DMS114 treated with DMSO at 0.1 percent for 48 hours (cell line): ENCODE data around the gene DNTTIP2.
"Not testable (repeated sequence)": the region's sequence is repeated elsewhere in the genome, so short reads cannot be mapped to it uniquely, and the experiment has no call there.

Experiments used
- DNase-seq: peaks from one replicate; lab custom pipeline; 2025; ENCODE audit not compliant: unreplicated experiment; lab: John Stamatoyannopoulos, UW

Gene DNTTIP2

DNA sequence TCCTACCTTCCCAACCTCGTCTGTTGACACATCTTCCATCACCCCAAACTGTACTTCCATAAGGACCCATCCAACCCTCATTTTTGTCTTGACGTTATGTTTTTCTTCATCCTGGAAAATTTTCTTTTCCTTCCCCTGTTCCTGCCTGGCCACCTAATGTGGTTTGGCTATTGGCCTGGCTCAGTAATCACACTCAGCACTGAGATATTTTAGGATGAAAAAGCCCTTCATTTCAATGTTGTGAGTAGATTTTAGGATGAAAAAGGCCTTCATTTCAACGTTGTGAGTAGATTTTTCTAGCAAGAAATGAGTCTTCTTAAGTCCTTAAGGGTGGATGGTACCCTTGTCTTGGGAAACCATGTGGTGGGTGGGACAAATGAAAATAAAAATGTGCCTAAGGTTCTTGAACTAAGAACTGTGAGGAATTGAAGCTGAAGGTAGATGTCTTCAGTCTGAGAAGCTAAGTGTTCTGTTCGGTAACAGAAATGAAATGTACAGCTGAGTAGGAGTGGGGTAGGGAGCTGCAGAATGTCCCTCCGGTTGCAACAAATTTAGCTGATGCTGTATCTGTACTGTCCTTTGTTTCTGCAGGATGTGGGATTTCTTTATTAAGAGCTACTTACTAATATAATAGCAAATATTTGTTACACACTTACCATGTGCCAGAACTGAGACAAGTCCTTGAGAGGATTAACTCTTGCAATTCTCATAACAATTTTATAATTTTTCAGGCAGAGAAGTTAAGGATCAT, 36.1 kb downstream of the DNTTIP2 start:
- no peak for DNase-seq

DNA sequence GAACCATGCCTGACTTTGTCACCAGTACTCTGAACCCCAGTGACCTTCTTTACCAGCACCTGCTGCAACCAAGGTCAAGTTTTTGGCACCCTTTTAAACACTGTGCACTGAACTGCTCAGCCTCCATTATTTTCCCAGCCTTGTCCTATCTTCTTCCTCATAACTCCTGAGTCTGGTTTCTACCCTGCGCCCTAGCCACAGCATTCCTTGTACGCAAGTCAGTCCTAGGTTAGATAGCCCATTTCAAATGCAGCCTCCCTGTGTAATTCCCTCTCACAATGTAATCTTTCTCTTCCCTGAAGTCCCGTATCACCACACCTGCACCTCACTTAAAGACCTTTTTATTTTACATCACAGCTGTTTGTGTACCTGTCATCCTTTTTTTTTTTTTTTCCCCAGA, 37.2 kb downstream of the DNTTIP2 start:
- no peak for DNase-seq

DNA sequence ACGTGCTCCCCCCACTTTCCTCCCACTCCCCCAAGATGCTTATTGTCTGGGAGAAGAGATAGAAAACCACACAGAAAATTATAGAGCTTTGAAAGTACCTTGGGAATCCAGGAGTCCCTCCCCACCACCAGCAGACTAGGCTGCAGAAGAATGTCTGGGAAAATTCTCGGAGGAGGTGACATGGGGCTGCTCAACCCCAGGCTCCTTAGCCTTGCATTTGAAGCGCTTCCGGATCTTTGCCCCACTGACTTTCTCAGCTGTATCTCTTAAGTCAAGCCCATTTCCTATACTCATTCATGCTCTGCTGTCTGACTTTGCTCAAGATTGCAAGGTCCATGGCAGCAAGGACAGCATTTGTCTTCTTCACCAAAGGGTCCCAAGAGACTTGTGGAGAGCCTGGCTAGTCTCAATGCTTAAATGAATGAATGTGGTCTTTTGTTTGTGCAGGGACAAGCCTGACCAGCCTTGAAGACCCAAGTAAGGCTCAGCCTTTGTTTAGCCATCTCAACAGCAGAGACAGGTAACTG, 38.0 kb downstream of the DNTTIP2 start:
- no peak for DNase-seq

DNA sequence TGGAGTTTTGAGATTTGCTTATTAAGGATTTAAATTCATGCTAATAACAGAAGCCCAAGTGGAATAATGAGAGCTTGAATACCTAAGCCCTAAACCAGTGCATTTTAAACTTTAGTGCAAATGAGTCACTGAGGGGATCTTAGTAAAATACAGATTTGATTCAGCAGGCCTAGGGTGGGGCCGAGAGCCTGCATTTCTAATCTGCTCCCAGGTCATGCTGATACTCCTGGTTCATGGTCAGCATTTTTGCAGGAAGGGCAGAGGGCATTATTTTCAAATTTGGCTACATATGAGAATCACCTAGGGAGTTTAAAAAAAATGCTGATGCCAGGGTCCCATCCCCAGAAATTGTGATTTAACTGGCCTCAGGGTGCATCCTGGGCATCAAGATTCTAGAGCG, 39.3 kb downstream of the DNTTIP2 start:
- no peak for DNase-seq

DNA sequence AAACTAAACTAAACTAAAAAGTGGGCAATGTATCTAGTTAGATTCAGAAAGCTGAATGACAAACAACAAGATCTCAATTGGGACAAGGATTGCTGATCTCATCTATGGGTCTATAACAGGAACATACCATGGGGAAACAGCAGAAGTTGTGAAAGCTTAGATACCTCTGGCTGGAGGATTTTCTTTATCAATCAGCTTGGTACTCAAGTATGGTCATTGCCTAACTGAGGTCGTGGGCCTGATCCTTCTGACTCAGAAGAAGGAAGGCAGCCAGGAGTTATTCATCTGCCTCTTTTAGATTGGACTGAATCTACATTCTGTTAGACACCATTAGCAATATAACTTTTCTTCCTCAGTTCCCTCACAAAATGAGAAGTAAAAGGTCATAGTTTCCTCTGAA, 39.7 kb downstream of the DNTTIP2 start:
- DNase-seq = no peak

DNA sequence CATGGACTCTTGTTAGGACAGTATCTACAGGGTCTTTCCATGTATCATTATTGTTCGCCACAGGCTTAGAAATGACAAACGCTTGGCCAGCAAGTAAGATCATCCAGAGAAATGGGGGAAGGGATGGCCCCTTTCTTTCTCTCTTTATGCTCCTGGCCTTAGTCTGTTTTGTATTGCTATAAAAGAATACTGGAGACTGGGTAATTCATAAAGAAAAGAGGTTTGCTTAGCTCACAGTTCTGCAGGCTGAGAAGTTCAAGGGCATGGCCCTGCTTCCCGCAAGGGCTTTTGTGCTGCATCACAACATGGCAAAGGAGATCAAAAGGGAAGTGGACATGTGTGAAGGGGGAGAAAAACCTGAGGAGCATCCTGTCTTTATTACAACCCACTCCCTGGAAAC, 41.0 kb downstream of the DNTTIP2 start:
- DNase-seq = no peak

DNA sequence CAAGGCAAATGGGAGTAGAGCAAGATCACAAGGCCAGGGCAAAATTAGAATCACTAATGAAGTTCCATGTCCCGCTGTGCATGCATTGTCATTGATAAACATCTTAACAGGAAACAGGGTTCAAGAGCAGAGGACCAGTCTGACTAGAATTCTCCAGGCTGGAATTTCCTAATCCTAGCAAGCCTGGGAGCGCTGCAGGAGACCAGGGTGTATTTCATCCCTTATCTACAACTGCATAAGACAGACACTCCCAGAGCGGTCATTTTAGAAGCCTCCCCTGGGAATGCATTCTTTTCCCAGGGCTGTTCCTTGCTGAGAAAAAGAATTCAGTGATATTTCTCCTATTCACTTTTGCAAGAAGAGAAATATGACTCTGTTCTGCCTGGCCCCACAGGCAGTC, 45.7 kb downstream of the DNTTIP2 start:
- DNase-seq = not testable (repeated sequence)

DNA sequence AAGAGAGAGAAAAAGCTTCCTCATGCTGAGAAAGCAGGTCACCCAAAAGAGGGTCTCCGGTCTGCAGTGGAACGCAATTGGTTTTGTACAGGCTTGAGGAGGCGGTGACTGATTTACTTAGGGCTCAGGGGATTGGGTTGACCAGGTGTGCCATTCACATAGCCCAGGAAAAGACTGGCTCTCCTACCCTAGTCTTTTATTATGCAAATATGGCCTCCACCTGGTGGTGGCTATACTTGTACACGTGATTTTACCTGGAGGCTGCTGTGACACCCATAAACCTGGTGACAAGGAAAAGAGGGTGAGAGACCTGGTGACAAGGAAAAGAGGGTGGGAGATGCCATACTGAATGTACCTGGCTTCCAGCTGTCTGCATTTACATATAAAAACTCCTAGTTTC, 49.9 kb downstream of the DNTTIP2 start:
- no peak for DNase-seq

DNA sequence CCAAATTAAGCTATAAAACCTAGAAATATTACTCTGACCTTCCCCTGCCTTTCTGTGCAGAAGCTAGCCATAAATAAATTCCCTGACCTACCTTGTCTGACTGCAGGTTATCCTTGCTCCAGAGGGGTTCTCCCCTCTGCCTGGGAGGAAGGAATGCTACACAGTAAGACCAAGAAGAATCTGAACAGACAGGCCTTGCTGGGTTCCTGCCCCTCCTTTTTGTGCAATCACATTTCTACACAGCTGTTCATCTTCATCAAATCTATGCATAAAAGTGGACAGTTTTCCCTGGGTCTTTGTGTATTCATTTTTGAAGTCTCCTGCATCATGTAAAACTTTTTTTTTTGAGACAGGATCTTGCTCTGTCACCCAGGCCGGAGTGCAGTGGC, 50.6 kb downstream of the DNTTIP2 start:
- DNase-seq = no peak

DNA sequence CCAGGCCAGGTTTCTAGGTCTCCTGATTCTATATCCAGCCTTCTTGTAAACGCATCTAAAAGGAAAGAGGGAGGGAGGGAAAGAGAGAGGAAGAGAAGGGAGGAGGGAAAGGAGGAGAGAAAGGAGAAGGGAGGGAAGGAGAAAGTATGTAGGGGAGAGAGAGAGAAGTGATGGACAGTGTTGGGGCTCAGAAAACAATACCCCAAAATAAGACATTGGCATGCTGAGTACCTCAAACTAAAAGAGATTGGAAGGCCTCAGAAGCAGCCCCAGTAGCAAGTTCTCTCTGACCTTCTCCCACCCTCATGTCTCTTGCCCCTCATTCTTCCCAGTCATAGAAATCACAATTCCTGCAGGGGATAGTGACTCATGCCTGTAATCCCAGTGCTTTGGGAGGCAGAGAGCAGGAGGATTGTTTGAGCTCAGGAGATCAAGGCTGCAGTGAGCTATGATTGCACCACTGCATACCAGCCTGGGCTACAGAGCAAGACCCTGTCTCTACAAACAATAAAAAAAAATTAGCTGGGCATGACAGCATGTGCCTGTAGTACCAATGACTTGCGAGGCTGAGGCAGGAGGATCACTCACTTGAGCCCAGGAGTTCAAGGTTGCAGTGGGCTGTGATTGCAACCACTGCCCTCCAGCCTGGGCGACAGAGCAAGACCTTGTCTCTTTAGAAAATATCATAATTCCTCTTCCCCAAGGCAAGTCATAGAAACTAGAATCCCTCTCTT, 51.2 kb downstream of the DNTTIP2 start:
- DNase-seq = no peak

DNA sequence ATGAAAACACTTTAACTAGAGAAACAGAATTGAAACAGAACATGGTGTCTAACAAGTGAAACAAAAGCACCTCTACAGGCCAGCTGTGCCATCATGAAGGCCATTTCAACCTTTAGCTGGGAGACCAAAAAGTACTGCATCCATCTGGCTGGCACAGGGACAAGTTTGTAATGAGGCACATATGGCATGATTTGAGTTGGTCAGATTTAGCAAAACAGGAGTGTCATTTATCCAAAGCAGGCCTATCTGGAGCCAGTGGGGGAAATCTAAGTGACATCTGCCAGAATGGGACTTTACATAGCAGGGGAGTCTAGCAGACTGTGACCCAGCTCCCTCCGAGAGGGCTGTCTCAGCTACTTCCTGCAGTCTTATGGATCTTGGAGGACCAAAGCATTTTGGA, 51.9 kb downstream of the DNTTIP2 start:
- DNase-seq = no peak

DNA sequence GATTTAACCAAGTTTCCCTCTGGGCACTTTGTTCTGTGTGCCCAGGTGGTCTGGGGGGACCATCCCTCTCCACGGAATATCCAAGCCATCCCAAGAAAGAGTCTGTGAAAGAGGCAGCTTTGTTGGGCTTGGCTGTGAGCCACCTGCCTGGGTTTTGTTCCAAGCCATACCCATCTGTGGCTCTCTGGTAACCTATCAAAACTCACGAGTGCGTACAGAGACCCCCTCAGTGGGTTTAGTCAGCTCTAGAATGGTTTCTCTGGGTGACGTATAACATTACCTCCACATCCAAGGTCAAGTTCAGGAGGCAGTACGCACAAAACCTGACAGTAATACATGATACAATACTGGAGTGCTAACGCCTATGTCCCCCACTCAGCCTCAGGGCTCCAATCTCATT, 54.2 kb downstream of the DNTTIP2 start:
- DNase-seq = no peak

DNA sequence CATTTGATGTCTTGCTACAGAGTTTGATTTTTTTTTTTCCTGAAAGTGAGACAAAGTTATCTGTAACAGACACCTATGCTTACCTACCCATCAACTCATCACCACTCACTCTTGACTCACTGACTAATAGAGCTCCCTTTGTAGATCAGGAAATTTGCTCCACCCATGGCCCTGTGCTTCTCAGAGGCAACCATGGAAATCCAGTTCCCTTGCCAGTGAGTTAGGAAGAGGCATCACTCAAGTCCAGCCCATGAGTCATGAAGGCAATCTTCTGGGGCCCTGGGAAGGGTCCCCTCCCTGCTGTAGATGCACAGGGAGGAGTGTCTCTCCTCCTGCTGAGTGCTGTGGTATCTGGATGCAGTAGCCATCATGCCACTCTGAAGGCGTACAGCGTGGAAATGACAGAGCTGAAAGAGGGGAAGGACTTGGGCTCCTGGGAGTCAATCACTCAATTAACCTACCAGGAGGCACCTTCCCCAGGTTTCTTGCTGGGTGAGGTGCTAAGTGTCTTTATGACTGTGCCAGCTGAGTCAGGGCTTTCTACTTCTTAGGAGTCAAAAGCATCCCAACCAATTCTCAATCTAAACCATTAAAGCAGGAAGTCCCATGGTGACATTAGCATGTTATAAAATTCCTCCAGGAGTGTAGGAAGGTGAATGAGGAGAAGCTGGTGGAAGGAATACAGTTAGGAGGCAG, 56.1 kb downstream of the DNTTIP2 start:
- no peak for DNase-seq

DNA sequence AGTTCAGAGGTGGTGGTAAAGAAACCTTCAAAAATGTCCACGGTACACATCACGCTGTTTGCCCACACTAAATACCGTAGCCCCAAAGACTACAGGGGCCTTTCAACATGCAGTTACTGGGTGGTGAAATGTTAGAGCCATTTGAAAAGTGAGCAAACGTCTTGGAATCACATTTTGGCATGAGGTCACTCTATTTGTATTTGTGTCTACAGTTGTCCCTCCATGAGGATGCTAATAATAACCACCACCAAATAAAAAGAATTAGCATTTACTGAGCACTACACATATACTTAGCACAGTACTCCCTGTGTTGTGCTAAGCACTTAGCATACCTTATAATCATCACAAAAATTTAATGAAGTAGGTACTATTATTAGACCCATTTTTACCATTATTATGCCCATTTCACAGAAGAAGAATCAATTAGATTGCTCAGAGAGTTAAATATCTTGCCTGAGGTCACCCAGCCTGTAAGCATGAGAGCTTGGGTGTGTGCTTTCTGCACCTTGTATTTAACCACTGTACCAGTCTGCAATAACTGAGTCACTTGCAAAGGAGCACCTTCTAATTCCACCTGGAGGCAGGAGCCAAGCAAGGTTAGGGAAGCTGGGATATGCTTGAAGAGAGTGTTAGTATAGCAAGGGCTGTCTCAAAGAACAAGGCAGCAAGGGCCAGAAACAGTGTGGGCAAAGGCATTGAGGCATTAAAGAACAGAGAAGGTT, 57.4 kb downstream of the DNTTIP2 start:
- DNase-seq = no peak

DNA sequence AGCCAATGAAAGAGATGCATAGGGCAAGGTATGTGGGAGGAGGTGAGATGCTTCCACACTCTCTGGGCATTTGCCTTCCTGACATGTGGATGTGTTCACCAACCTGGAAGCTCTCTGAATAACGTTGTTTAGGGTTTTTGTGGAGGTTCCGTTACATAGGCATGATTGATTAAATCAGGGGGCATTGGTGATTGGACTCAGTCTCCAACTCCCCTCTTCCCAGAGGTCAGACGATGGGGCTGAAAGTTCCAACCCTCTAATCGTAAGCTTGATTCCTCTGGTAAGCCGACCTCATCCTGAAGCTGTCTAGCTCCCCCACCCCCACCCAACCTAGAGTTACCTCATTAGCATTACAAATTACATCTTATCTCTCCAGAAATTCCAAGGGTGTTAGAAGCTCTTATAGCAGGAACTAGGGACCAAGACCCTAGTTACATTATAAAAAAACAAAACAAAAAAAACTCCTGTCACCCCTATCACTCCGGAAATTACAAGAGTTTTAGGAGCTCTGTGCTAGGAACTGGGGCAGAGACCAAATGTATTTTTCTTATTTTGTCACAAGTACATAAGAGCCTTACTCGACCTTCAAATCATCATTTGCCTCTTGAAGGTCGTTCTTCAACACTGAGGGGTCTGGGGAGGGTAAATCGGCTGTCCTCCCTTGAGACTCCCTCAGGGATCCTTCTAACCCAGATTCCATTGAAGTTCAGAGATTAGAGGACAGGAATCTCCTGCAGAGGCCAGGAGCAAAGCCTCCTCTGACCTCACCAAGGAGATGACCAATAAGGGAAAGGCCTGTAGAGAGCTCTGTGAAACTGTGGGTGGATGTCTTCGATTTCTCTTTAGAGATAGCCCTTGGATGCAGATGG, 58.2 kb downstream of the DNTTIP2 start:
- DNase-seq = no peak

DNA sequence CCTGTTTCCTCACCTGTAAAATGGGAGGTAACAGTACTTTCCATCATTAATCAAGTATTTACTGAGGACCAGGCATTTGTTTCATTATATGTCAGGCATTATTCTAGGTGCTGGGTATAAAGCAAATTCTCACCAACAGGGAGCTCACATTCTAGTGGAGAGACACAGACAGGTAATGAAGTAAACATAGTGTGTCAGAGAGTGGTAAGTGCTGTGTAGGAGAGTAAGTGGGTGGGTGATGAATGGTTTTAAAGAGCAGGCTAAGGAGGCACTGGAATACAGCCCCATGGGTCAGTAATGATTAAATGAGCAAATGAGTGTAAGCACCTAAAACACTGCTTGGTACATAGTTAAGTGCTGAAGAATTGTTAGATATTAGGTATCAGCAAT, 60.4 kb downstream of the DNTTIP2 start:
- no peak for DNase-seq

DNA sequence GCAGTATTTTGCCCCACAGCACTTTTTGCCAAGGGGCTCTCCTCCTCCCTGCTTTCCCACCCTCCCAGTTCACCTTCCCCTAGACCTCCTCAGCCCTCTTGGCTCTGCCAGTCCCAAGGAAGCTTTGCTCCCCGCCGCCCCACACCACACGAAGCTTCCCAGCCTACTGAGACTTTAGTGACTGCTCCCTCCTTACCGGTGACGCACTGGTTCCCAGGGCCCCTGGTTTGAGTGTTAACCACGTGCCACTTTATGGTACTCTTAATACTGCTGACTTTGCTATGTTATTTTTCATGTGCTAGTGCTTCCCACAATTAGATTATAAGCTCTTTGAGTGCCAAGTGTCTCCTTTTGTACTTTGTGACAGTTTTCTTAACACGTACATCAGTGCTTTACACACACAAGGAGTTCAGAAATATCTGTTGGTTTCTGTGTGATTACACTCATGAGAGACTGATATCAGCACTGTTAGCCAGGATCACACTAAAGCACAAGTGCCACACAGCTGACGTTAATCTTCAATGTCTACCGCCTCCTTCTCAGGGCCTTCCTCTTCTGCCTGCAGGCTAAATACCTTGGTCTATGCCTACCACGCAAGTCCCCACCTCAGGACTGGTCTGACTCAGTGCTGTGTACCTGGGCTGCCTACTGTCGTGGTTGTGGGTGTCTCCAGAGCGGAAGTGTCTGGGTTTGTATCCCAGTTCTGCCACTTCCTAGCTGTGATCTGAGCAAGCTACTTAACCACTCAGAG, 61.0 kb downstream of the DNTTIP2 start:
- DNase-seq = no peak

DNA sequence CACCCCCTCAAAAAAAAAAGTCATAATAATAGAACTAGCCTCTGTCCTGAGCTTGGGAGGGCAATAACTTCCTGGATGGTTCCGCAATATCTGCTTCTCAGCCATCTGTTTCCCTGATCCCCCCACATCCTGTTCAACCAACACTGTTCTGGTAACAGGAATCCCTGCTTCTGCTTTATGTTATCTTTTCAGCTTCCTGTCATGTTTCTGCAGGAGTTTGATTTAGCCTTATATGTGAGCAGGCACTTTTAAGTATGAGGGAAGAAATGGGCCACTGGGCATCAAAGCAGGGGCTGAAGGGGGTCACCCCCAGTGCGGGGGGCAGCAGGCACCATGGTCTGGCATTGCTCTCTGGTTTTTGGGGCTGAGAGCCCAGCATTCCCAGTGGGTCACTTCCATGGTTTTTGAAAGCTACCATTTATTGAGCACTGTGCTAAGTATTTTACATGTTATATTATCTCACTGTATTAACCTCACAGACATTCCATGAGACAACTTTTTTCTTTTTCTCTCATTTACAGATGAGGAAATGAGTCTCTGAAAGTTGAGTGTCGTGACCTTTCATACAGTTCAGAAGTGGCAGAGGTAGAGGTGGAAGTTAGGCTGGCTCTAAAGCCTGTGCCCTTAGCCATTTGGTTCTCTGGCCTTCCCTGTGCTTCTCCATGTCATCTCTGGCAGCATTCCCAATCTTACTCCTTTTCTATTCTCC, 61.9 kb downstream of the DNTTIP2 start:
- no peak for DNase-seq
